ENCODE data around the gene SERPINA5.
"Not testable (repeated sequence)": the region's sequence is repeated elsewhere in the genome, so short reads cannot be mapped to it uniquely, and the experiment has no call there.

SERPINA5 gene

DNA sequence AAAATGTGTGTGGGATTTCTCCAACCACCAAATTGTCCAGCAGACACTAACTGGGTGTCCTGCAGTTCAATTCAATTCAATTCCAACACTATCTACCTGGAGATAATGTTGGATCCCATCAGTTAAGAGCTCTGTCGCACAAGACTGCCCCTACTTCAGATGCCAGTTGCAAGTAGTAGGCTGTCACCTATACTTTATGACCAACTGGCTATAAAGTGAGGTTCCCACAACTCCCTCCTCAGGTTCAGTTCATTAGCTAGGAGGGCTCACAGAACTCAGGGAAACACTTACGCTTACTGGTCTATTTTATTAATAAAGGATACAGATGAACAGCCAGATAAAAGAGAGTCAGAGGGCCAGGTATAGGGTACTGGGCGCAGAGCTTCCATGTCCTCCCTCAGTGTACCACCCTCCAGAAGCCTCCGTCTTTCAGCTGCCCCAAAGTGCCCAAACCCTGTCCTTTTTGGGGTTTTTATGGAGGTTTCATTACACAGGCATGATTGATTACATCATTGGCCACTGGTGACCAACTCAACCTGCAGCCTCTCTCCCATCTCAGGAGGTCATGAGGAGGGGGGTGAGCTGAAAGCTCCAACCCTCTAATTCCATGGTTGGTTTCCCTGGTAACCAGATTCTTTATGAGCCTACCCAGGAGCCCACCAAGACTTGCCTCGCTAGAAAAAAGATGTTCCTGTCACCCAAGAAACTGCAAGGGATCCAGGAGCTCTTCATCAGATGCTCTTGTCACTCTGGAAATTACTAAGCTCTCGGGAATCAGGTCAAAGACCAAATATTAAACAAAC lies 7.5 kb upstream of the SERPINA5 start:
- DNase-seq, result no peak

DNA sequence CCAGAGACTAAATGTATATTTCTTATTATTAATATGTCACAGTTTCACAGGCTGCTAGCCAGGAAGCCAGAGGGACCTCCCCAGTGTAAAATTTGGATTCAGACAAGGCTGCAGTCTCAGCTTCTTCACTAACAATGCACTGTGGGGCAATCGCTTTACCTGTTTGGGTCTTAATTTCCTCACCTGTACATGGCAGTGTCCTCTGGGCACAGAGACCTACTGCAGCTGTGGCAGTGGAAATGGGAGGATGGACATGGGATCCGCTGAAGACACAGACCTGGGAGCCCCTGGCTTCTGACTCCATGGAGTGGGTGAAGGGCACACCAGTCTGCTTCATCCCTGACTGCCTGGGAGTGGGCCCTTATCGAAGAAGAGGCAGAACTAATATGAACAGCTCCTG lies 6.9 kb upstream of the SERPINA5 start:
- no peak for DNase-seq

DNA sequence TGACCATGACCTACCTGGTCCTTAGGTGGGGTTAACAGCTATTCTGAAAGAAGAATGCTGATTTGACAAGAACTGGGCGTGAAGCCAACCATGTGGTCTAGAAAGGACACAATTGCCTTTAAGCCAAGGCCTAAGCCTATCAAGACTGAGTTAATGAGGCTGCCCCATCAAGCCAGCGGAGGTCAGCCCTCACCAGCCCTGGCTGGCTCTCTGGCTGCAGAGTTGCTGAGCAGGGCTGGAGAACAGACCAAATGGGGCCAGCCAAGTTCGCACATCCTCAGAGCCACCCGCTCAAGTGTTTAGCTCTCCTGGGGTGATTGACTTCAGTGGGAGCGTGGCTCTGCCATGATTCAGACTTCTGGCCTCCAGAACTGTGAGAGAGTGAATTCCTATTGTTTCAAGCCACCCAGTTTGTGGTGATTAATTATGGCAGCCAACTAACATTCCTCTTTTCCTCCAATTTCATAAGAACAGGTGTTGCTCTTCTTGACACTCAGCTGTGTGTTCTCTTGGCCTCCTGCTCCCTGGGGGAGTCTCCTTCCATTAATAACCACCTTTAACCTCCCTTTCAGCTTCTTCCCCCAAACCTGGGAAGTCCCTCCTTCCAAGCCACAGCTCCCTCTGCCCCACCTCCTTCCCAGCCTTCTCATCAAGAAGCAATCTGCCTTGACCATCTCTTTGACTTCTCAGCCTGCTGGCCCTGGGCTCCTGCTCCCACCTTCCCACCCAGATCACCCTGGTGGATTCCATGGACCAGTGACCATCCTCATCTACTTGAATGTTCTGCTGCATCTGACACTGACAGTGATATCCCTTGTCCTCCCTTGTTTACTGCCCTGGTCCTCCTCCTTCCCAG lies 5.3 kb upstream of the SERPINA5 start:
- no peak for DNase-seq

DNA sequence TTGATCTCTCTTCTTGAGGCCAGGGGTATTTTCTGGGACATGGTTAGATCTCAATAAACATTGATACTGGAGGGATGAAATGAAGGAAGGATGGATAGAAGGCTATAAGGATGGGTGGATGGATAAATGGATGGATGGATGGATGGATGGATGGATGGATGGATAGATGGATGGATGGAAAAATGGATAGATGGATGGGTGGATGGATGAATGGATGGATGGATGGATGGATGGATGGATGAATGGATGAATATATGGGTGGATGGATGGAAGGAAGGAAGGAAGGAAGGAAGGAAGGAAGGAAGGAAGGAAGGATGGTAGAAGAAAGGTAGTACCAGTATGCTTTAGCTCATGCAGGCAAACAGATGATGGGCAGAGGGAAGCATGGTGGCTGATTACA lies 3.8 kb upstream of the SERPINA5 start:
- DNase-seq, result not testable (repeated sequence)

DNA sequence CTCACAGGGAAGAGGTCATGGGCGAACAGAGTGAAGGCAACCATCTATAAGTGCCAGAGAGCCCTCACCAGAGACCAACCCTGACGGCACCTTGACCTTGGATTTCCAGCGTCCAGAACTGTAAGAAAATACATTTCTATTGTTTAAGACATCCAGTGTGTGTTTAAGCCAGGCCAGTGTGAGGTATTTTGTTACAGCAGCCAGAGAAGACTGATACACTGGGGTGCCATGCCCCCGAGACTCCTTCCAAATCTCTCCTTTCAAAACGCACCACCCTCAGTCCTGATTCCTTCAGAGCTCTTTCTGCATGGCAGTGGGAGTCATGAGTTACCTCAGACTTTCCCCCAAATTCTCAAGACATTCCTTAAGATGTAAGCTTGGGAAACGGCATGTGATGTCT lies 2.5 kb upstream of the SERPINA5 start:
- DNase-seq, result no peak

DNA sequence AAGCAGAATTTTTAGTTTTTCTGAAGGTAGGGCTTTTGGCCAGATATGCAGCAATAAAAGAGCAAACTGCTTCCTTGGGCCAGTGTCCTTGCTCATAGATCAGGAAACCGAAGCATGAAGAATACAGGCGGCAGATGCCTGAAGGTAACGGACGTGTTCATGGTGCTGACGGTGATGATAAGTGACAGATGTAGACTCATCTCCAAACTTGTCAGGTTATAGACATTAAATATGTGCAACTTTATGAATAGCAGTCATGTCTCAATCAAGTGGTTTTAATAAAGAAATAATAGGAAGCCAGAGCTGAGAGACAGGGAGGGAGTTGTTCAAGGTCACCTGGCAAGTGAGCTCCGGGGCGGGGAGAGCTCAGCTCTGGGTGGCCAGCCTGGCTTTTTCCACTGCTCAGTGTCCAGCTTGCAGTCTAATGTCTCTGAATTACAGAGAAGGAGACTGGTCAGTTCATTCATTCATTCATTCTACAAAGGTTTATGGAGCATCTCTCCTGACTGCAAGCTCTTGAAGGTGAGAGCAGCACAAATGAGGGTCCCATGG lies 1.0 kb downstream of the SERPINA5 start:
- peak in 1 of 56 donors; percentile 10 for DNase-seq

DNA sequence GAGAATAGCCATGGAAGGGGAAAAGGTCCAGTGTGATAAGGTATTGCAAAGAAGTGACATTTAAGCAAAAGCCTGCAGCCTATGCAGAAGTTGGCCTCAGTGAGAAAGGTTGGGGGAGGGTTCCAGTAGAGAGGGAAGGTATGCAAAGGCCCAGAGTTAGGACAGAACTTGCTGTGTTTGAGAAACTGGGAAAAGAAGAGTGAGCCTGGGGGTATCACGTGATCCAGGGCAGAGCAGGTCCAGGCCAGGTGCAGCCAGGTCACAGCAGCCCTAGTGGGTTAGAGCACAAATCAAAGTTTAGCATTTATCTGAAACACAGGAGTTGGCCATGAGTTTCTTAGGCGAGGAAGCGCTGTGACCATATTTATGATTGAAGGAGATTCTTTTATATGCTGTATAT lies 1.6 kb downstream of the SERPINA5 start:
- no peak for DNase-seq

DNA sequence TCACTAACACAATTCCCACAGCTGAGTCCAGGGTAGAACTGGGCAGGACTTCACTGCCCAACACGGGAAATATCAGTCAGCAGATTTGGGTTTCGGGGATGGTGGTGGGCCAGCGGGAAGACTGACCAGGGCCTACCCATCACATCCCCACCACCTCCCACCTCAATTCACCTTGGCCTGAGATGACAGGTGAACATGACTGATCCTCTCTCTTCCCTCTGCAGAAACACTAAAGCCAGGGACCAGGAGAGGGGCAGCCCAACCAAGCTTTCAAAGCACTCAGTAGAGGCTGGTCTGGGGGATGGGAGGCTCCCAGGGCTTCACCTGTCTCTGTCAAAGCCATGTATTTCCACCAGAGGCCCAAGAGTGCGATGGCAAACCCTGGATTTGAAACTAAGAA lies 2.3 kb downstream of the SERPINA5 start:
- DNase-seq, result no peak

DNA sequence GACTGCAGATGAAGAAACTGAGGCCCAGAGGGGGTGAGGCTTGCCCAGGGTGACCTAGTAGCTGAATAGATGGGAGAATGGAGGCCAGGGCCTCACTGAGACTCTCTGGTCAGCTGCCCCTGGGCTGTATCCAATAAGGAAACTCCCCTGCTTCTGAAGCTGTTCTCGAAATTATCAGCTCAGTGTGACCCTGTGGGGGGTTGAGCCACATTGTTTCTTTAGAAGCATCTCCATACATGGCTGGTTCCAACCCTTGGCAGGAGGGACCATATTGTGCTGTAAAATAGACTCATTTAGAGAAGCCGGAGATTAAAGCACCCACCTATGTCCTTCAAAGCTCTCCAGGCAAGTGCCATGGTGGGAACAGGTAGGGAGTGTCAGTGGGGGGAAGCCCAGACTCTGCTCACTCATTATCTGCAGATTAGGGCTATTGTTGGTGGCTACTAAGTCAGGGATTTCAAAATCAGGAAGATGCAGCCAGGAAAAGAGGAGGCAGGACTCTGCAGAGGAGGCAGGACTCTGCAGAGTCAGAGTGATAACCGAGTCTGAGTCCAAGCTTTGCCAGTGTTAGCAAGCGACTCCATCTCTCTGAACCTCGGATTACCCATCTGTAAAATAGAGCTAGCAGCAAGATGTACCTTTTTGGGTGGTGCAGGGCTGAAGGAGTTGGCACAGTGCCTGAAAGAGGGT lies 3.5 kb downstream of the SERPINA5 start:
- DNase-seq, result no peak

DNA sequence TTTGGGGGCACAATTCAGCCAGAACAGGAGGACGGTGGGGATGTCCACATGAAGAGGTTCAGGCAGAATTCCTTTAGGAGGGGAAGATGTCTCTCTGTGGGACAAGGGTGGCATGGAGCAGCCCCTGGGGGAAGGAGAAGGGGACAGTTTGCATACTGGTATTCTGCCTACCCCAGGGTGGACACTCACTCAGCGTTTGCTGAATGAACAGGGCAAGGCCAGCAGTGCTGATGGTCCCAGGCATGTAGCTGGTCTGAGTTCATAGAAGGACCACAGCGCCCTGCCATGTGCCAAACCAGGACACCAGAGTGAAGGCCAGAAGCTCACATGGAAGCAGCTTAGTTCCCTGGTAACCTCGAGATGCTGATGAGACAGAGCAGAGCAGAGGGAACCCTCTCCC lies 5.4 kb downstream of the SERPINA5 start:
- DNase-seq, result no peak

DNA sequence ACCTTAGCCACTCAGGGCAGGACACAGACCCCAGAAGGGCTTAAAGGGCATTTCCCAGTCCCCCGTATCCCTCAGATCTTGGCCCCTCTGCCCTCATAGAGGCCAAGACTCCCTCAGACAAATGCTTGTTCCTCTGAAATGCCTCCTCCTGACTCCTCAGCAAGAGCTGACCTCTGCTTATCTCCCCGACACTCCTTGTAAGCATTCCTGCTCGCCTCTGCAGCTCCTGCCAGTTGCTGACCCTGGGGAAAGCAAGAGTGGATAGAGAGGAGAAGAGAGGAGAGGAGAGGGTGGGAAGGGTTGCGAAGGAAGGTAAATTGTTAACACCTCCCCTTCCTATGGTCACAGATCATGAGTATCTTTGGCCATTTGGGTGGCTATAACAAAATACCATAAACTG lies 7.1 kb downstream of the SERPINA5 start:
- DNase-seq, result no peak

DNA sequence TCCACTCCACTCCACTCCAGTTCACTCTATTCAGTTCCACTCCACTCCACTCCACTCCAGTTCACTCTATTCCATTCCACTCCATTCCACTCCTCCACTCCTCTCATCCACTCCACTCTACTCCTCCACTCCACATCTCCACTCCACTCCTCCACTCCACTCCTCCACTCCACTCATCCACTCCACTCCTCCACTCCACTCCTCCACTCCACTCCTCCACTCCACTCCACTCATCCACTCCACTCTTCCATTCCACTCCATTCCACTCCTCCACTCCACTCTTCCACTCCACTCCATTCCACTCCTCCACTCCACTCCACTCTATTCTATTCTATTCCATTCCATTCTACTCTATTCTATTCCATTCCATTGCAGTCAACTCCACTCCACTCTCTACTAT lies 9.8 kb downstream of the SERPINA5 start:
- no peak for DNase-seq

DNA sequence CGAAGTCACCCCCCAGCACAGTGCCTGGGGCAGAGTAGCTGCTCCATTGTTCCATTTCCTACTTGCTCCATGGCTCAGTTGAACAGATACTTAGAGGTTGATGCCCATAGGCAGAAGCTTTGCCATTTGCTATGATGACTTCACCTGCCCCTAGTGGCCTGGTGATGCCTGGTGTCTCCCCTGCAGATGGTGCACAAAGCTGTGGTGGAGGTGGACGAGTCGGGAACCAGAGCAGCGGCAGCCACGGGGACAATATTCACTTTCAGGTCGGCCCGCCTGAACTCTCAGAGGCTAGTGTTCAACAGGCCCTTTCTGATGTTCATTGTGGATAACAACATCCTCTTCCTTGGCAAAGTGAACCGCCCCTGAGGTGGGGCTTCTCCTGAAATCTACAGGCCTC lies 10.6 kb downstream of the SERPINA5 start:
- no peak for DNase-seq

DNA sequence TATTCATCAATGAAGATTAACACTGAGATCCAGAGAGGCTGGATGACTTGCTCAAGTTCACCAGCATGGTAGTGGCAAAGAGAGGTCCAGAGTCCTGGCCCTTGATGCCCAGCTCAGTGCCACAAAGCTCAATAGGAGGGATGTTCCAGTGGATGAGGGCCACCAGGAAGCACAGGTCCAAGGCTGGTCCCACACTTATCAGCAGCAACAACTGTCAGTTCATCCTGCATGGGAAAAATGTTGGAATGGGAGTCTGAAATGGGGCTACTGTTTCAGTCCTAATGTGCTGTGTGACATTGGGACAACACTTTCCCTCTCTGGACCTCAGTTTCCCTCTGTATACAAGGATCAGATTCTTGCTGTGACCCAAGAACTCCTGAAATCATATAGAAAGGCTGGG lies 11.2 kb downstream of the SERPINA5 start:
- DNase-seq, result no peak

DNA sequence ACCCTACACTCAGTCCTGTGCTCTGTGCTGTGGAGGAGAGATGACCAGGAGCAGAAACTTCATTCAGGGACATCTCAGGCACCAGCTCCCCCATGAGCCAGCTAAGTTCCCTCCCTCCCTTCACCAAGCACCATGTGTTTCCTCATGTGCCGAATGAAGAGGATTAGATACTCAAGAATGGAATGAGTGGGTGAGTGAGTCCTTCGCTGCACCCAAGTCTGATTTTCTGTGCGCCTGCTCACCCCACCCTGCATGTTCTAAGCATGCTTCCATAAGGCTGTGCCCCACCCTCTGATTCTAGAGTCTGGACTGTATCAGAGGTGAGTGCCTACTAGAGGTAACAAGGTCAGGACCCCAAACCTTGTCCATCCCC lies 12.1 kb downstream of the SERPINA5 start:
- DNase-seq, result no peak

DNA sequence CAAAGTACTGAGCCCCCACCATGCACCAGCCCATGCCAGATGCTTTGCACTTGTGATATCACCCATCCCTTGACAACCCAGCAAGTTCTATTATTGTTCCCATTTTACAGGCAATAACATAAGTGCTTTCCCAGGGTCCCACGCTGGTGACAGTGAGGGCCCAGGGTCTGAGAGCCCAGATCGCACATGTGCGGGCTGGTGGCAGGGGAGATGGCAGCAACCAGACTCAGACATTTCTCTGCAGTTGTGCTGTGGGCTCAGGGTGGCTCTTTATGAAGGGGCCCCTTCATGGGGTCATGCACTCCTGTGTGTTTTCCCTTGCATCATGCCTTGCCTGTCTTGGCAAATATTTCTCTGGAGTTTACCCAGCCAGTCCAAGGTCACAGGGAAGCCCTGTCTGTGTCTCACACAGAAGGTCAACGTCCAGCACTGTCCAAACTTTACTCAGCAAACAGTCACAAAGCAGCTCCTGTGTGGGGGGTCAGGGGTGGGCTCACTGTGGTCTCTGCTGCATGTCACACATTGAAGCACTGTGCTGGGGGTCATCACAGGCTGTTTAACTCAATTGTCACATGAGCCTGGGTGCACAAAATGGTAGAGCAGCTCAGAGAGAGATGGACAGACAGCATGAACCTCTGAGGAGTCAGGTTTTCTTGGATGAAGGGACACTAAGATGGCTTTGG lies 12.7 kb downstream of the SERPINA5 start:
- no peak for DNase-seq

DNA sequence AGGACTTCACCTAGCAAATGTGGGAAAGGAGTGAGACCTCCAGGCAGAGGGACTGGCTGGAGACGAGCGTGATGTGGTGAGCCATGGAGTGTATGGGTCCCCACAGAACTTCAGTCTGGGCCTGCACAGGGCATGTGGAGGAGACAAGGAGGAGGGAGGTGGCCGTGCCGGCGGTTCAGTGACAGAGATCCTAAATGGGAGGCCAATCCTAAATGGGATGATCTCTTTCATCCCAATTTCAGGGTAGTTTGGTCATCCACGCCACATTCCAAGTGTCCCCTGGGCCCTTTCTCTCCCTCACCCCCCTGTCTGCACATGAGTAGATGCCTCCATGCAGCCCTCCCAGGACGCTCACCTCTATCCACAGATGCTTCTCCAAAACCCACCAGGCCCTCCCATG lies 13.2 kb downstream of the SERPINA5 start:
- no peak for DNase-seq

DNA sequence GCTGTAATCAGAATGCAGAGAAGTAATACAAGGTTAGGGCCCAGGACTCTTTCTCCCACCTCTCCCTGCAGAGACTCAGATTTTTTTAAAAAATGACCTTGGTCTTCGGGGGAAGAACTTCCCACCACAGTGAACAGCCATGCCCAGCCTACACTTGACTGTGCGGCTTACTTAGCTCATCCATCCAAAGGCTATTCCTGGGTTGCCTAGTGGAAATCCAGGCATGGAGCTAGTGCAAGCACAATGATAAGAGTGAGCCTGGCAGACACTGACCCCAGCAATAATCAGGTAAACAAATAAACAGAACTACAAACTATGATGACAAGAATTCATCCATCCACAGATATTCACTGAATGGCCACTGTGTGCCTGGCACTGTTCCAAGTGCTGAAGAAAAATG lies 14.7 kb downstream of the SERPINA5 start:
- DNase-seq, result no peak

DNA sequence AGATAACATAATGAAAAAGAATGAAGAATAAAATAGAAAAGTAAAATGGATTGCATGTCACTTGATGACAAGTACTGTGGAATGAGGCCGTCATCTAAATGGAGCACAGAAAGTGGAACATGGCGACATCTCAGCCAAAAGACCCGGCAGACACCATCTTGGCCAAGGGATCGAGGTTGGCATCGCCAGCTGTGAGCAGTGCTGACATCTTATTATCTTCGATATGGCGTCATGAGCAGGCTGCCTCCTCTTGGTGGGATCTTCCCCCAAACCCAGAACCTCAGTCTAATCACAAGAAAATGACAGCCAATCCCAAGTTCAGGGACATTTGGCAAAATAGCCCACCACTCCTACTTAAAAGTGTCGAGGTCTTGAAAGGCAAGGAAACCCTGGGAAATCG lies 15.1 kb downstream of the SERPINA5 start:
- no peak for DNase-seq

DNA sequence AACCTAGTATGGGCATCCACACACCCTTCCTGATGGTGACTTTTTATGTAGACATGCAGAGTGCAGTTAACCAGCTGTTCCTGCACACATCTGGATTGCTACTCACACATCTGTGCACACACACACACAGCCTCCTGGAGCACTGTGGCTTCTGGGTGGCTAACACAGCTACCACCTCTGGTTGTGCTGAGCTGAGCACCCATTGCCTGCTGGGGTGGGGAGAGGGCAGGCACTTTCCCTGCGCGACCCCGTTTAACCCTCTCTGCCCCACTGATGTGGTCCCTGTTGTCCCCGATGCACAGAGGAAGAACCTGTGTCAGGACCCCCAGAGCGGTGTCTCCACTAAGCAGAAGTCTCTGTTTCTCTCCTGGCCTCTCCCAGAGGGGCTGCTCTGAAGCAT lies 16.6 kb downstream of the SERPINA5 start:
- DNase-seq, result no peak

DNA sequence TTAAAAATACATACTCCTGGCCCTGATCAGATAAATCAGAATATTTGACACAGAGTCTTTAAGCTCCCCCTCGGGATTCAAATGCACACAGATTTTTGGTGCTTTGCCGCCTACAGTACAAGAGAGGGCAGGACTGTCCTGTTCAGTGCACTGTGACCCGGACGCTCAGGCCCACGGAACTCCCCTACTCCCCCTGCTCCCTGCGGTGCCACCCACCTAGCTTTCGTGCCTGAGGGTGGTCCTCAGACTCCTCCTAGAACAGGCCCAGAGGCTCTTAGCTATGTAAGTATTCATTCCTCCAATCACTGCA lies 17.2 kb downstream of the SERPINA5 start:
- no peak for DNase-seq
